Measurements from ENCODE around the gene TMEM72.

TMEM72 gene

DNA sequence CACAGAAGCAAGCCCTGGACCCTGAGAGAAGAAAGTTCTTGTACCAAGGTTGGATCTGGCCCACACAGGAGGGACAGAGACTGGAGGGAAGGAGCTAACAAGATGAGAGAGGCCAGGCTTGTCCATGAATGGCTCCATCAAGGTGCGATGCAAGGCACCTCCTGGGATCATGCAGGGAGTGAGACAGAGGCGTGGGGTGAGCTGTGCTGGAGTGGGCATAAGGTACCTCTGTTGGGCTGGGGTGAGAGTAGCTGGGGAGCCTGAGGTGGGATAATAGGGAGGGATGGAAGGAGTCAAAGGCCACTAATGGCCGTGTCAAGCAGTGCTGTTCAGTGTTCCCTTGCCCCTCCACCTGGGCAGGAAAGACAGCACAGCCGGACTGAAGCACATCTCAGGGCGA is 9.9 kb downstream of the TMEM72 start:
- DNase-seq (ENCODE audit: low read depth): no peak

DNA sequence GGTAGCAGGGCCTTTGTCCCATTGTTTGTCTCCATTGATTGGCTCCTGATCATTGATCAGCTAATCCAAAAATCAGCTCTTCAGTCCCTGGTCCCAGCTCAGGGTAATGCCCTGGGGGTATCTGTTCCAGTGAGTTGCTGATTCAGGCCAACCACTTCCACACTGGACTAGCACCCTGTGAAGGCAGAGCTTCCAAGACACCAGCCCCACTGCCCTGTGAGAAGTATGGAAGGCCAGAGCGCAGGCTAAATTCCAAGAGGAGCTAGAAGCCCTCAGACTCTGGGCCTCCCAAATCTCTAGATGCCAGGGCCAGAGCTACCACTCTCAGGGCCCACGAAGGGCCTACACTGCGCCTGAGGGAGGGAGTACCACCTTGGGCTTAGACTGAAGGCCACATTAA is 10.4 kb downstream of the TMEM72 start:
- DNase-seq (ENCODE audit: low read depth): no peak

DNA sequence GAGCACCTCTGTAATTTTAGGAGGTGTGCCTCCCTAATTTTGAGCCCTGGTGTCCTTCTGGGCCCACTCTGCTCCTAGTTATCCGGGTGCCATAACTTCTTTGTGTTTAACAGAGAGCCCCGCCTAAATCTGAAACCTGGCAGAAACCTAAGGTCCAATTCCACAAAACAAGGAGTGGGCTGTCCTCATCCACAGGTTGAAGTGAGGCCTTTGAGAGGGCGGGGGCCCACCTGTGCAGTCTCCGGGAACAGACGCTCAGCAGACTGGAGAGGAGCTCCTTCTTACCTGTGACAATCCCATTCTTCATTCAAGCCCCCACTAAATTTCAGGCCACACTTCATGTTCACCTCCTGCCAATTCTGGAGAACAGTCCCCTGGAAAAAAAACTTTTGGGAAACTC is 10.9 kb downstream of the TMEM72 start:
- no peak for DNase-seq (ENCODE audit: low read depth)

DNA sequence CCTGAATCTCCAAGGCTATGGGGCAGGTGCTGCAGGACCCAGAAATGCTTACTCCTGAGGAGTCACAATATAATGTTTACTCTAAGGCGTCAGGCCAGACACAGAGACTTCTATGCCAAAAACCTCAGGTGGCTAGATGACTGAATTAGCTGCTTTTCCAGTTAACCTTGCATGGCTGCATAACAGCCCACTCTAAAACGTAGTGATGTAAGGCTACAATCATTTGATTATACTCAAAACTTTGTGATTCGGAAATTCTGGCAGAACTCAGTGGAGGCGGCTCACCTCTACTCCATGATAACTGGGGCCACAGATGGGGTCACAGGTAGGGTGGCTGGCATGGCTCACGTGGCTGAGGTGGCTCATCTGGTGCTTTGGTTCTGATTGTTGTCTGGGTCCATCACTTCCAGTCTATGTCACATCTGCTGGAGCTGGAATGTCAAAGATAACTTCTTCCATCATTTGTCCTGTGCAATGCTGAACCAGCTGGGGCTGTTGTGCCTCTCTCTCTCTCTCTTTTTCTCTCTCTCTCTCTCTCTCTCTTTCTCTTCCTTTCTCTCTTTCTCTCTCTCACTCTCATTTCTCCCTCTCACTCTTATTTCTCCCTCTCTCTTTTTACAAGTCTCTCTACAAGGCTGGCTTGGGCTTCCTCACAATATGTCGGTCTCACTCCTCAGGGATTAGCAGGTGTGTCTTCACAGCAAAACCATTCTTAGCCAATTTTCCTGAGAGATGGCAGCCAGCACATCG is 11.8 kb downstream of the TMEM72 start:
- DNase-seq (ENCODE audit: low read depth): no peak

DNA sequence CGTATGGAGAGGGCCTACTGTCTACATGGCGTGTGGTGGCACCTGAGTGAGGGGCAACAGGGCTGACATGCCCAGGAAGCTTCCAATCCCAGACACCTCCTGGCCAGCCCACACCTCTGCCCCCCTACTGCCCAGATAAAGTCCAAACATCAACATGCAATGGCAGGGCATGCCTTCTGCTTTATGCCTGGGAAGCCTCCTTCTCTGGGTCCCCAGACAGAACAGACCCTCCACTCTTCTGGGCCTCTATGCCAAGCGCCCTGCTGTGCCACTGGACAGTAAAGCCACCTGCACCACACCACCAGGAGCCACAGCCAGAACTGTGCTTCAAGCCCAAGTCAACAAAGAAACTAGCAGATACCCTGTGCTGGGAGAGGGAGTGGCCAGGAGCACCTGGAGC is 12.5 kb downstream of the TMEM72 start:
- no peak for DNase-seq (ENCODE audit: low read depth)

DNA sequence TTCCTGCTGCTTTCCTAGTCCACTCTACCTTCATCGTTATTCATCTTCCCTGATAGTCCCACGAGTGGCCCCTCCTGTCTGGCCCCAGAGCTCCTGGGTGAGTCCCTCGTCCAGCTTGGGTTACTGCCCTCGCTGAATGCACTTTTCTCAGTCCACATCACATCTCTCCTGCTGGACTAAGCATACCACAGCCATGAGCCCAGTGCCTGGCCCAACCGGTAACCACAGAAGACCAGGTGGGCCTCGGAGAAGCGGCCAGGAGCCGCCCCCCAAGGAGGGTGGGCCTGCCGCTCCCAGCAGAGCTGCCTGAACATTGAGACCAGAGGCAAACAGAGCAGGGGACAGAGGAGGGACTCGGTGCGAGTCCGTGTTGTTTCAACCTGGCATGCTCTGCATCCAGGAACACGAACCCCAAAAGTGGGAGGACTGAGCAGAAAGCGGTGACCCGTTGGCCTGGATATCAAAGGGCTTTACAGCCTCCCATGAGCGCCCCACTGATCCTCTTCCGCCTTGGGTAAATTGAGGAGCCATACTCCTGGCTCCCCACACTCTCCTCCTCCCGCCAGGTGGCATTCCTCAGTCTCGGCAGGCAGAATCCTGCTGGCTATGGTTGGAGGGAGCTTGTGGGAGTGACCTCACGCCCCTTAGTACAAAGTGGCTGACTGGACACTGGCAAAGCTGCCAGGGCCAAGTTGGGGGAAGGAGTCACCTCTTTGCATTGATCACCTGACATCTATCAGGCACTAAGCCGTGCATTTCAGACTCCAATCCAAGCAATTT is 13.3 kb downstream of the TMEM72 start:
- DNase-seq (ENCODE audit: low read depth): no peak

DNA sequence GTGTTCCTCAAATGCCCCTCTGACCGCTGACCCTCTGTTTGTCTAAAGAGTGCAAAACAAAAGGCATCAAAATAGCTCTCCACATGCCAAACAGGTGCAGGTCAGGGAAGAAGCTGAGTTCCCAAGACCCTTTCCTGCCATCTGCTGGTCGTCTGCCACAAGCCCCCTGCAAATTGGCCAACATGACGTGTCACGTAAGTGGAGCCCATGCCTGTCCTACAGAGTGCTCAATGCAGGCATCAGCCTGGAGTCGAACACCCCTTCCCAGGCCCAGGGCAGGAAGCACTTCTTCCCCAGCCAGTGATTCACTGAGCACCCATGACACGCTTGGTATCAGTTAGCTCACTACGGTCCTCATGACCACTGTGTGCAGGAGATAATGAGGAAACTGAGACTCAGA is 14.1 kb downstream of the TMEM72 start:
- no peak for DNase-seq (ENCODE audit: low read depth)

DNA sequence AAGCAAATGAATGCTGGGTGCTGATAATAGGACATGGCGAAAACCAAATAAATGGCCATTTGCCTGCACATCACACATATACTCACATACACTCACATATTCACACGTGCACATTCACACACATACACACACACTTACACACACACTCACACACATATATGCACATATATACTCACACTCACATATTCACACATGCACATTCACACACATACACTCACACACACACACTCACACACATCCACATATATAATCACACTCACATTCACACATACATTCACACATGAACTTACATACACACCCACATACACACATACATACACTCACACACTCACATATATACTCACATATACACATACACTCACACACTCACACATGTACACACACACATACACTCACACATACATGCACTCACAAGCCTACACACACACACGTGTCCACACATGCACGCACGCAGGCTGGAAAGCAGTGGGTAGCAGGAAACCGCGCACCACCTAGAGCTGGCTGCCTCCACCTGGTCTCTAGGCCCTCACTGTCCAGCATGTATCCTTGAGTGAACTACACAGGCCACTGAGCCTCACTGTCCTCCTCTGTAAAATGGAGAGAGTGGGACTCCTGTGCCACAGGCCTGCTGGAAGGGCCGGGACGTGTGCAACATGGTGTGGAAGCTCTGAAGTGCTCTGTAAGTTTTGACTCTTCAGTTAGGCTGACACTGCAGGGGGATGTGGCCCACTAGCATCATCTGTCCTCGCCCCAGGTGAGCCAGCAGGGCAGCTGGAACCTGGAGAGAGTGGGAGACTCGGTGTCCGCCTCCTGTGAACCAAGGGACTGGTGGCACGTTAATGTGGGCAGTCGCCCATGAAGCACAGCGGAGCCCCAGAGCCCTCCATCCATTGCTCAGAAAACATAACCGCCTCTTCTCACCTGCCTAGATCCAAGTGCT is 14.9 kb downstream of the TMEM72 start:
- DNase-seq (ENCODE audit: low read depth): no peak

DNA sequence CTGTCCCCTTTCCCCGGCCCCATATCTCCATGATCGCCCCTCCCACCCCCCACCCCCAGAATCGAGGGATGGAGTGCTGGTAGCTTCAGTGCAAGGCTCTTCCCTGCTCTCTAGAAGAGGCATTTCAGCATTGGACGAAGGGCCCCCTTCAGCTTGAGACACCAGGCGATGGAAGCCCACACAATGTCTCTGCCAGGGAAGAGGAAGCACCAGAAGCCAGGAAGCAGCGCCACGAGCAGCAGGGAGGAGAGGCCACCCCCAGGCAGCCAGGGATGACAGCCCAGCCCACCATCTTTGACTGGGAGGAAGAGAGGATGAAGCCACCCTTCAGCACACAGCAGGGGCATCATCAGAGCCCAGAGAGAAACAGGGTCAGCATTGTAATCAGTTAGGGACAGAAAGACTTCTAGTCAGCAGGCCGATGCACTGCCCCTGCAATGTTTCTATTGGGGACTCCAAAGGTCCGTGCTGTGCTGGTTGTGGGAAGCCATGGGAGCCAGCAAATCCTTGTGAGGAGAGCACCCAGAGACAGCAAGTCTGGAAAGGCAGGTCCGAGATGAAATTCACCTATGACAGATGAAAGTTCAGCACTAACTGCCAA is 15.7 kb downstream of the TMEM72 start:
- no peak for DNase-seq (ENCODE audit: low read depth)

DNA sequence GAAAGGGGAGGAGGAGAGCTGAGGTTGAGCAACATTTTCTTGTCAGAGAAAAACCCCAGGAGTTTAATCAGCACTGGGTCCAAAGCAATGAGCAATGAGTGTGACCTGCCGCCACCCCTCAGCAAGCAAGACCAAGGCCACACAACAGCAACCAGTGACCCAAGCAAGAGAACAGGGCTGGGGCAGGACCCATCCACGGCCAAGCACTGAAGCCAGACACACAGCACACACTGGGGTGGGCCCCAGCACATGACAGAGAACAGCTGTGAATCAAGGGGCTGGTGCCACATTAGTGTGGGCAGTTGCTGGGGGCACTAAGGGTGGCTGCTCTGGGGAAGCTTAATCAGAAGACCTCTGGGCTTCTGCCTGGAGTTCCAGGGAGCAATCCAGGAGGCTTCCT is 16.2 kb downstream of the TMEM72 start:
- no peak for DNase-seq (ENCODE audit: low read depth)

DNA sequence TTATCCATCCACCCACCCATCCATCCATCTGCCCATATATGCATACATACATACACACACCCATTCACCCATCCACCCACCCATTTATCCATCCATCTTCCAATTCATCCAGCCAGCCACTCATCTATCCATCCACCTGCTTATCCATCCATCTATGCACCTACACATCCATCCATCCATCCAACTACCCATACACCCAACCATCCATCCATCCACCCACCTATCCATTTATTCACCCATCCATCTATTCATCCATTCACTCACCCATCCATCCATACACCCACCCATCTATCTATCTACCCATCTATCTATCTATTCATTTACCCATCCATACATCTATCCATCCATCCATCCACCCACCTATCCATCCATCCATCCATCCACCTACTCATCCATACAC is 17.3 kb downstream of the TMEM72 start:
- no peak for DNase-seq (ENCODE audit: low read depth)

DNA sequence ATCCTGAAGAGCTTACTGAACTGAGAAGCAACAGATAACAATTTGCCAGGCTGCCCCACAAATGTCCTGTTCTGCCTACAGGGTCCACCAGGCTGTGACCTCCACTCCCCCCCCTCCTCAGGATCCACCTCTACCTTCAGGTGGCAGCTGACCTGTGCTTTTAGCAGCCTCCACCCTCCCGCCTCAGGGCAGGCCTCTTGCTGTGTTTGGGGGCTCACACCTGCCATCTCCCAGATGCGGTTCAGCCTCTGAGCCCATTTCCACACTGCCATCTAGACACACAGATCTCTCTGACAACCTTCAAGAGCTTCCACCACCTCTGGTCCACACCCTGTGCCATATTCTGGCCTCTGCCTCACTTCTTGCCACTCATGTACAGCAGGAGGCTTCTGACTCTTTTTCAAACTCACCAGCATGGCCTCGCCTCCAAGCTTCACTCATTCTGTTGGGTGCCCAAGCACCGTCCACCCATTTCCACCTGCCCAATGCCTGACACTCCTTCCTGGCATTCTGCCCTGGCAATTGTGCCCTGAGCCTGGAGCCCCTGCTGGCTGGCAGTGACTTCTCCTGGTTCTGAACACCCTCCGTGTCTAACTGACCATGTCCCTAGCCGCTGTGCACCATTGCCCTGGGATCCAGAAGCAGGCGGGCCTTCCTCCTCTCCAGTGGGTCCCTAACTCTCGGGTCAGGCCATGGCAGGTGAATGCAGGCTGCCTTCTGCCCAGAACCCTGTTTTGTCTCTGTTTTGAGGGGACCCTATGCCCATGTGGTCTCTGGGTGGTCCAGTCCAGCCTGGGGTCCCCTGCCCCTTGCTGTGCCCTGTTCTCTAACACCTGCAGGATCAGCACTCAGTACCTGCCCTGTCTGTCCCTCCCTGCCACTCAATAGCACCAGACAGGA is 18.5 kb downstream of the TMEM72 start:
- DNase-seq (ENCODE audit: low read depth): no peak

DNA sequence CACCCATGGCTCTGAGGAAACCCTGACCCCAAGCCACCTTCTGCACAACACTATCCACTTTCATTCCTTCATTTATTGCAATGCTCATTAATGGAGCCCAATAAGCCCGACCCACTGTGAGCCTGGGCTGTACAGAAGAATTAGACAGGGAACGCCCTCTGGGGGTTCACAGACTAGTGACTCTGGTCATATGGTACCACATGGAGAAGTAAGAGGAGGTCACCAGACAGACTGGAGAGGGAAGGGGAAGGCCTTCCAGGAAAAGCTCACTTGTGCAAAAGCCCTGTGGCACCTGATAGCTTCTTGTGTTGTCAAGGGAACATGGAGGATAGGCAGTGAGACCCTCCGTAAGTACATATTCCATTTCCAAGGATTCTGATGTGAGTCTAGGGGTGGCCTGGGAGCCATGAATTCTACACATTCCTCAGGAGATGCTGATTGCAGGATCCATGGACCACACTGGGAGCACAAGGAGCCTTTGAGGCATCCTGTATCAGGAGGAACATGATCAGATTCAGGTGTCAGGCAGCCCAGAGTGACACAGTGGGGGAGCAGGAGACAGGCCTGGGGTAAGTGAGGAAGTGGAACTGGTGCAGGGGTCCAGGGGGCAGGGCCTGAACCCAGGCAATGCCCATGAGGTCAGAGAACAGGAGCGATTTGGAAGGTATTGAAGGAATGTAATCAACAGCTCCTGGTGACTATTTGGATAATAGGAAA is 19.9 kb downstream of the TMEM72 start:
- no peak for DNase-seq (ENCODE audit: low read depth)

DNA sequence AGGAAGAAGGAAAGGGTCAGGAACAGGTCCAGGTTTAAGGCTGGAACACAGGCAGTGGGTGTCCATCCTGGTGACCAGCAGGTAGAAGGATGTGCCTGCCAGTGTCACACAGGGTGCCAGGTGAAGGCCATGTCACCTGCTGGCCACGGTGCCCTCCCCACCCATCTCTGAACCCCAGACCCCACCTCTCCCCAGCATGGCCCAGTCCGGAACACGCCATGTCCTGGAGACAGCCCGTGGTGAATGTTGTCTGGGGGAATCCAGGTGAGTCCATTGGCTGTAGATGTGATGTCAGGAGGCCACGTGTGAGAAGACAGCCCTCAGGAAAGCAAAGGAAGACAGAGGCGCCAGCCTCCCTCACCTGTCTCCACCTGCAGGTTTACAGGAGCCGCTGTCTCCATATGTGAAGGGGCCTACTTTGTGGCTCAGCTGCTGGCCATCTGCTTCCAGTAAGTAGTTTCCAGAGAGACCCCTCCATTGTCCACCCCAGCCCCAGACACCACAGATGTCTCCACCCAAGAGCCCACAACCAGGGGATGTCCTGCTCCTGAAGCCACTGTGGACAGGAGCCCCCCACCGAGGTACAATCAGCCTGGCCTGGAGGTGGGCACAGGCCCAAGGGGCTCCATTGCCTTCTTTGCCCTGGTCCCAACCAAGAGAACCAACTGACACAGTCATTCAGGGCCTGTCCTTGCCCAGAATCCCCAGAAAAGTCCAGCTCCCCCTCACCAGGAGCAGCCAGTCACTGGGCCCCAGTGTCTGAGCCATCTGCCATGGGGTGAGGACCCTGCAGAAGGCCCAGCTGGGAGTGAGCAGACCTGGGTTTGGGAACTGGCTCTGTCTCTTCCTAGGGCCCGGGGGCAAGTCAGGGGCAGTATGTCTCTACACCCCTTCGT is 20.7 kb downstream of the TMEM72 start:
- no peak for DNase-seq (ENCODE audit: low read depth)

DNA sequence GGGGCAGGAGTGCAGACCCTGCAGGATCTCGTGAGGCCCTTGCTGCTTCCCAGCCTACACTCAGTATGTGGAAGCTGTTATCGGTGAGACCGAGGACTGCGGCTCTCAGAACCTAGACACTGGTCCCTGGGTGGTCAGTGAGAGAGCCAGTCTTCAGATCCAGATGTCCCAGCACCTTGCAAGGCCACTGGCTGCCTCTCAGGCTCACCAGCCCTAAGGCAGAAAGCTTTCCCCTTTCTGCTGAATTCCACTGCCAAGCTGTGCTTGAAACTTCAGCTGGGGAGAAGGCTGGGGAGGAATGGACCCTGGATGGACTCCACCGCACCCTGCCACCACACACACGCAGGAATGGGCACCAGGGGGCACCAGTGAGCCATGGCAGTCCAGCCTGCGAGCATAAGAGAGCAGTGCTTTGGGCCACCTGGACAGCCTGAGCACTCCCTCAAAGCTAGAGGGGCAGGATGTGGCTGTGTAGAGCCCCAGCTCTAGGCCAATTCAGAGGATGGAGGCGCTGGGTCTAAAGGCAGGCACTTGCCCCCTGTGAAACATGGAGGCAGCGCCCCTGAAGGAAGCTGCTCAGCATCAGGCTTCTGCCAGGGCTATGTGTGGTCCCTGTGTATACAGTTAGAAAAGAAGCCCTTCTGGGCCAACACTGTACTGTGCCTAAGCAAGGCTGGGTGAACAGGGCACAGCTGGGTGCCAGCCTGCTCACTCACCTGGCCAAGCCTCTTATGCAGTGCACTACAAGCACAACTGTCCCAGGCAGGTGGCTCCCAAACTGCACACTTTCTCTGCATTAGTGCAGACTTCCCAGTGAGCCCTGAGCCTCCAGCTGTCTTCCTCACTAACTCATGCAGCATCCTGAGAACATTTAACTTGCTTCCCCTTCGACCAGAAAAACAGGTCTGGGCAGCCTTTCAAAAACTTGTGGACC is 21.6 kb downstream of the TMEM72 start:
- DNase-seq (ENCODE audit: low read depth): peak; percentile 70

DNA sequence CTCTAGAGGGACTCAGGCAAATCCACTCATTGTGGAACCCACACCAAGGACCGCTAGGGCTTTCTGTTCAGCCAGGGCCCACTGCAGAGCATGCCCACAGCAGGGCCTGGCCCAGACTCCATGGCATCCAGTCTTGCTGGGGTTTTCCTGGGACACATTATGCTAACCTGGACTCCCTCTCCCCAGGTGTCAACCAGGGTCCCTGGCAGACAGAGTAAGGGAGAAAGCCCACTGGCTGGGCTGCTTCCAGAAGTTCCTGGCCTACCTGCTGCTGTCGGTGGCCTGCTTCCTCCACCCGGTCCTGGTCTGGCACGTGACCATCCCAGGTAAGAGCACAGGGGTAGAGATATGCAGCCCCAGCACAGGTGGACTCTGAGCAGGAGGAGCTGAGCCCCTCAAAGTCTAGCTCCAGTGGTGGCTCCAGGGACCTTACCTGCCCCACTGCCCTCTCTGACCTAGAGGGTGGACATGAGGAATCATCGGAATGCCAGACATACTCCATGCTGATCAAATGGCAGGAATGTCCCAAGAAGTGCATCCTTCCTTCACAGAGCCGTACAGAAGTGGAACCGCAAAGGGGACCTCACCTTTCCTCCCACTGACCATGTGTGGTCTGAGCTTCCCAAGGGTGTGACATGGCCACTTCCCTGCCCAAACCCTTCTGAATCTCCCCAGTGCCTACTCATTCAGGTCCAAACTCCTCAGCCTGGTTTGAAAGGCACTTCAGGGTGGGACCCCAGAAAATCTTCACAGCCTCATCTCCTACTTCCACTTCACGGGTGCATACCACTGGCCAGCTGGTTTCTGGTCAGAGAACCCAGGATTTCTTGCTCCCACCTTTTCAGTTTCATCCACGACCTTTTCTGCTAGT is 22.5 kb downstream of the TMEM72 start:
- no peak for DNase-seq (ENCODE audit: low read depth)

All from stimulated activated CD8-positive, alpha-beta memory T cell treated with anti-CD3 and anti-CD28 coated beads, Interleukin-12 subunit alpha, Interleukin-12 subunit beta, amount 100 ng/mL, for 1 hour (primary cell).